ENCODE data around the gene LRRC14B. TPM values are rescaled to one million over a fixed set of nuclear protein-coding genes. Genes with fewer than 3 reads are reported as not detected.
"Not testable (repeated sequence)": the region's sequence is repeated elsewhere in the genome, so short reads cannot be mapped to it uniquely, and the experiment has no call there.

Gene LRRC14B
- total RNA-seq, 1 donor from 2014 or later: not detected

DNA sequence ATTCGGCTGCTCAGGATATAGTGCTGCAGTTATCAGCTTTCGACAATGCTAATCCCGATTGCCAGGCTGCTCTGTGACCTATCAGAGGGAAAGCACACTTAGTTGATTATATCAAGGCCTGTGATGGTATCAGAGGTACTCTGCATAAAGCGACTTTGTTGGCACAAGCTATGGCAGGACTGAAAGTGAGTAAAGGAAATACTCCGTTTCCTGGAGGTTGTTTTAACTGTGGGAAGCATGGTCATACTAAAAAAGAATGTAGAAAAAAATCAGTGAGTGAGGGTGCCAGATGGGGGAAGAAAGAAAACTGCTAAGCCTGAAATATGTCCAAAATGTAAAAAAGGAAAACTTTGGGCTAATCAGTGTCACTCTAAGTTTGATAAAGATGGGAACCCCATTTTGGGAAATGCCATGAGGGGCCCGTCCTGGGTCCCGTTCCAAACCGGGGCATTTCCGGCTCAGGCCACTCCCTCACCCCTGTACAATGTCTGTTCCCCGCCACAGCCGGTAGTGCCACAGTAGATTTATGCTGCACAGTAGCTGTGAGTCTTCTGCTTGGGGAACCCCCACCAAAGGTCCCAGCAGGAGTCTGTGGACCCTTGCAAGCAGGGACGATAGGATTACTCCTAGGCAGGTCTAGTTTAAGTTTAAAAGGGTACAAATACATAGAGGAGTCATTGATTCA is 52.5 kb downstream of the LRRC14B start:
- Mint-ChIP-seq H3K4me1 (ENCODE audit: low read depth, unreplicated experiment) (peaks cover 11% of the 10 kb centered on the region), H3K36me3 (ENCODE audit: low read depth, unreplicated experiment) (peaks cover 50% of the 10 kb centered on the region)
- not testable (repeated sequence) for H3K27ac Mint-ChIP-seq (ENCODE audit: unreplicated experiment); H3K9ac ChIP-seq (ENCODE audit: low read length); H3K4me1 ChIP-seq (ENCODE audit: insufficient read depth, low read length); H3K4me3 ChIP-seq (ENCODE audit: insufficient read depth, low read depth, low read length); H3K9me3 ChIP-seq (ENCODE audit: insufficient read depth, low read depth, low read length); H3K4me2 ChIP-seq (ENCODE audit: low read length); H3K27me3 ChIP-seq (ENCODE audit: insufficient read depth, low read length); H3K27ac ChIP-seq (ENCODE audit: low read depth, low read length); H3K79me2 ChIP-seq (ENCODE audit: insufficient read depth, low read length); H3K9me3 Mint-ChIP-seq (ENCODE audit: unreplicated experiment); DNase-seq (ENCODE audit: low read depth); H2AFZ ChIP-seq (ENCODE audit: low read depth, low read length); H3K4me3 Mint-ChIP-seq (ENCODE audit: unreplicated experiment); H3K27me3 Mint-ChIP-seq (ENCODE audit: low read depth, unreplicated experiment); FAIRE-seq
- Histone ChIP-seq H3K36me3 (ENCODE audit: insufficient read depth, low read length) (peaks cover 31% of the 10 kb centered on the region), H4K20me1 (ENCODE audit: insufficient read depth, low read length) (peaks cover 13% of the 10 kb centered on the region)

DNA sequence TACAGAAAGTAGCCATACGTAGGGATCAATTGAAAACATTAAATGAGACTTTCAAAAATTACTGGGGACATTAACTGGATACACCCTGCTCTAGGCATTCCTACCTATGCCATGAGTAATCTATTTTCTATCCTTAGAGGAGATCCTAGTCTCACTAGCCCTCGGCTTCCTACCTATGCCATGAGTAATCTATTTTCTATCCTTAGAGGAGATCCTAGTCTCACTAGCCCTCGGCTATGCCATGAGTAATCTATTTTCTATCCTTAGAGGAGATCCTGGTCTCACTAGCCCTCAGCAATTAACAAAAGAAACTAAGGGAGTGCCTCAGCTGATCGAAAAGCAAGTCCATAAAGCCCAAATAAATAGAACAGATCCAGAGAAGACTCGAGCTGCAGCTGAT is 54.4 kb downstream of the LRRC14B start:
- H3K36me3 Mint-ChIP-seq (ENCODE audit: low read depth, unreplicated experiment): peaks cover 50% of the 10 kb centered on the region
- not testable (repeated sequence) for H3K27me3 Mint-ChIP-seq (ENCODE audit: low read depth, unreplicated experiment); H3K9me3 ChIP-seq (ENCODE audit: insufficient read depth, low read depth, low read length)

More for the DNA sequence above, 54.4 kb downstream of the LRRC14B start:
- not testable (repeated sequence) for H3K79me2 ChIP-seq (ENCODE audit: insufficient read depth, low read length); H3K4me2 ChIP-seq (ENCODE audit: low read length); H3K4me3 Mint-ChIP-seq (ENCODE audit: unreplicated experiment); H3K4me3 ChIP-seq (ENCODE audit: insufficient read depth, low read depth, low read length); H3K9me3 Mint-ChIP-seq (ENCODE audit: unreplicated experiment); H3K27me3 ChIP-seq (ENCODE audit: insufficient read depth, low read length); FAIRE-seq; H3K4me1 ChIP-seq (ENCODE audit: insufficient read depth, low read length); H3K27ac Mint-ChIP-seq (ENCODE audit: unreplicated experiment); H3K9ac ChIP-seq (ENCODE audit: low read length); H3K27ac ChIP-seq (ENCODE audit: low read depth, low read length); H2AFZ ChIP-seq (ENCODE audit: low read depth, low read length); DNase-seq (ENCODE audit: low read depth)
- Histone ChIP-seq H3K36me3 (ENCODE audit: insufficient read depth, low read length) (peaks cover 37% of the 10 kb centered on the region), H4K20me1 (ENCODE audit: insufficient read depth, low read length) (peaks cover 13% of the 10 kb centered on the region)
- H3K4me1 Mint-ChIP-seq (ENCODE audit: low read depth, unreplicated experiment): peaks cover 11% of the 10 kb centered on the region

Other genes with a start within 250 kb of the LRRC14B start
- gene PLEKHG4B, start 99.3 kb upstream of the LRRC14B start, total RNA-seq: 6.1 and 8.1 TPM in 2 replicates
- gene CCDC127, start 26.7 kb downstream of the LRRC14B start, total RNA-seq: 5.6 and 8.8 TPM in 2 replicates
- gene SDHA, start 26.8 kb downstream of the LRRC14B start, total RNA-seq: 91.7 and 102 TPM in 2 replicates
- 99.1 and 99.6 TPM in 2 replicates for gene PDCD6, start 80.2 kb downstream of the LRRC14B start, total RNA-seq
- gene AHRR, start 130.2 kb downstream of the LRRC14B start, total RNA-seq: 8.6 and 10.5 TPM in 2 replicates